Measurements from ENCODE around the gene HSD17B1. TPM values are rescaled to one million over a fixed set of nuclear protein-coding genes. Genes with fewer than 3 reads are reported as not detected.
"Not testable (repeated sequence)": the region's sequence is repeated elsewhere in the genome, so short reads cannot be mapped to it uniquely, and the experiment has no call there.

HSD17B1 gene
- total RNA-seq: 0.86 and 1.2 TPM in 2 replicates

- H3K4me3 Mint-ChIP-seq: peak within 1 kb of the TSS; percentile 93
- peaks cover 37% of the 10 kb centered on the region for H3K4me1 Mint-ChIP-seq
- CTCF ChIA-PET; intact Hi-C loops (cut with micrococcal nuclease); POLR2A ChIA-PET; DNase-seq; ATAC-seq (ENCODE audit: low read depth); H3K36me3 Mint-ChIP-seq (ENCODE audit: low read depth); H3K27me3 Mint-ChIP-seq; H3K9me3 Mint-ChIP-seq: not testable (repeated sequence)
- H3K27ac Mint-ChIP-seq: peak within 1 kb of the TSS; percentile 93
Observed at GRCh38 chr17:42552736-42553135, at the start of gene HSD17B1. Gene HSD17B1 (plus strand): TSS chr17:42552923. CDS start chr17:42552934, 11 bp downstream.

GRCh38 chr17:42502926-42503325, 49.8 kb upstream of the HSD17B1 start:
- Mint-ChIP-seq H3K4me3 (no peak overlapping the region), H3K27me3 (no peaks in the 10 kb centered on the region), H3K36me3 (ENCODE audit: low read depth) (peaks cover 79% of the 10 kb centered on the region), H3K4me1 (no peaks in the 10 kb centered on the region), H3K9me3 (no peaks in the 10 kb centered on the region), H3K27ac (no peak overlapping the region)
- ChIA-PET POLR2A (no interaction called here), CTCF (no interaction called here)
- intact Hi-C loops (cut with micrococcal nuclease): no loop called here
- no peak for DNase-seq
- no peak for TF ChIP-seq CTCF (IDR thresholded peaks at IDR 0.05)
- no peak for ATAC-seq (ENCODE audit: low read depth)

GRCh38 chr17:42507671-42508070, 45.1 kb upstream of the HSD17B1 start:
- DNase-seq (no peak), ATAC-seq (ENCODE audit: low read depth) (no peak)
- intact Hi-C loops (cut with micrococcal nuclease): no loop called here
- Mint-ChIP-seq H3K27ac (no peak overlapping the region), H3K4me1 (peaks cover 13% of the 10 kb centered on the region), H3K27me3 (no peaks in the 10 kb centered on the region), H3K36me3 (ENCODE audit: low read depth) (peaks cover 85% of the 10 kb centered on the region), H3K9me3 (no peaks in the 10 kb centered on the region), H3K4me3 (no peak overlapping the region)
- ChIA-PET POLR2A (no interaction called here), CTCF (interaction anchor here (1.0 kb wide), 1 partner anchor 318 kb away, joined by 5 read pairs; no protein-coding TSS in a partner anchor)
- no peak for TF ChIP-seq CTCF (IDR thresholded peaks at IDR 0.05)

- Mint-ChIP-seq H3K36me3 (ENCODE audit: low read depth) (peaks cover 81% of the 10 kb centered on the region), H3K27me3 (no peaks in the 10 kb centered on the region), H3K4me1 (peaks cover 15% of the 10 kb centered on the region), H3K9me3 (no peaks in the 10 kb centered on the region), H3K4me3 (no peak overlapping the region), H3K27ac (no peak overlapping the region)
- intact Hi-C loops (cut with micrococcal nuclease): no loop called here
- CTCF ChIA-PET: no interaction called here
- ATAC-seq (ENCODE audit: low read depth) (no peak), DNase-seq (no peak)
- POLR2A ChIA-PET: interaction anchor here (0.5 kb wide), 1 partner anchor 683 kb away, joined by 7 read pairs; no protein-coding TSS in a partner anchor
- no peak for TF ChIP-seq CTCF (IDR thresholded peaks at IDR 0.05)
Observed at GRCh38 chr17:42508426-42509165, 44.1 kb upstream of the HSD17B1 start.

GRCh38 chr17:42509409-42509808, 43.3 kb upstream of the HSD17B1 start:
- H3K4me3 Mint-ChIP-seq: no peak overlapping the region
- ChIA-PET CTCF (interaction anchor here (1.2 kb wide), 1 partner anchor 254 kb away, joined by 3 read pairs; no protein-coding TSS in a partner anchor), POLR2A (interaction anchor here (0.5 kb wide), 1 partner anchor 683 kb away, joined by 7 read pairs; no protein-coding TSS in a partner anchor)
- ATAC-seq (ENCODE audit: low read depth) (no peak), DNase-seq (no peak)
- no peak for TF ChIP-seq CTCF (IDR thresholded peaks at IDR 0.05)
- no peaks in the 10 kb centered on the region for H3K9me3 Mint-ChIP-seq
- no peaks in the 10 kb centered on the region for H3K27me3 Mint-ChIP-seq
- H3K4me1 Mint-ChIP-seq: peaks cover 15% of the 10 kb centered on the region
- H3K27ac Mint-ChIP-seq: no peak overlapping the region
- peaks cover 78% of the 10 kb centered on the region for H3K36me3 Mint-ChIP-seq (ENCODE audit: low read depth)
- intact Hi-C loops (cut with micrococcal nuclease): no loop called here
